HAP-1 (cell line): Measurements from ENCODE around the gene CRHR1.
A peak's percentile ranks its signal among the peaks of the same experiment; 100 is the strongest.

Experiments
- DNase-seq, 2 experiments: peaks; one replicate each; pipeline ENCODE4 v3.0.0-alpha.2; 2016 to 2020; ENCODE audit warnings: low spot score in 2 of 2
- H3K27me3 ChIP-seq: fragments of 250-450 bp; sonication (Bioruptor Pico); 2 replicates; pipeline ENCODE4 v1.5.1; 2020; ENCODE audit warnings: low read depth, mild to moderate bottlenecking, moderate library complexity
- H3K36me3 ChIP-seq: fragments of 250-450 bp; sonication (Bioruptor Pico); replicated peaks from 2 replicates; pipeline ENCODE4 v1.5.1; 2020; ENCODE audit warnings: mild to moderate bottlenecking
- H3K4me1 ChIP-seq: fragments of 250-450 bp; sonication (Bioruptor Pico); 2 replicates; pipeline ENCODE4 v1.5.1; 2020; ENCODE audit warnings: mild to moderate bottlenecking
- H3K4me3 ChIP-seq: fragments of 250-450 bp; sonication (Bioruptor Pico); 2 replicates; pipeline ENCODE4 v1.5.1; 2020; ENCODE audit warnings: mild to moderate bottlenecking, moderate library complexity
- H3K9me3 ChIP-seq: fragments of 250-450 bp; sonication (Bioruptor Pico); 2 replicates; pipeline ENCODE4 v1.5.1; 2020; ENCODE audit warnings: mild to moderate bottlenecking, moderate library complexity
- in situ Hi-C: fragments of 300-500 bp; cut with MboI; formaldehyde crosslinking; loops from 3 replicates; pipeline ENCODE4 v1.14.3; 2020; ENCODE audit warnings: low sequenced_read_pairs, inconsistent platforms, mixed read lengths

Gene CRHR1

DNA sequence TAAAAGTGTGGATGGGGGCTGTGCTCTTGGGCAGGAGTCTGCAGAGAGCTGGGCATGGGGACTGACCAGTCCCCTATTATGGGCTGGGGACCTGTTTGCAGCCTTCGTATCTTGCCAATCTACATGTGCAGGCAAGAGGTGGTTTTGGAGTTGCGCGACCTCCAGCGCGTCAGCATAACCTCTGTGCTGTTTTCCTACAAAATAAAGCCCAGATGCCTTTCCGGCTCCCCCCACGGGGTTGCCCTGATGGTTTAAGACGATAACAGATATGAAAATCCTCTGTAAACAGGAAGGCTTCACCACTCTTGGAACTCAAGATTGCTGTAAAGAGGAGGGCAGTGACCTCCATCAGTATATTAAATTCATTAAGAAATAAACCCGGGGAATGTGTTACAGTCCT is 44.1 kb downstream of the CRHR1 start:
- H3K36me3 ChIP-seq, result no peaks in the 10 kb centered on the region
- DNase-seq, result no peak
- H3K27me3 ChIP-seq, result peaks cover 53% of the 10 kb centered on the region
- no peak overlapping the region for H3K4me3 ChIP-seq
- H3K9me3 ChIP-seq, result no peaks in the 10 kb centered on the region
- in situ Hi-C loops, result no loop called here
- no peaks in the 10 kb centered on the region for H3K4me1 ChIP-seq

DNA sequence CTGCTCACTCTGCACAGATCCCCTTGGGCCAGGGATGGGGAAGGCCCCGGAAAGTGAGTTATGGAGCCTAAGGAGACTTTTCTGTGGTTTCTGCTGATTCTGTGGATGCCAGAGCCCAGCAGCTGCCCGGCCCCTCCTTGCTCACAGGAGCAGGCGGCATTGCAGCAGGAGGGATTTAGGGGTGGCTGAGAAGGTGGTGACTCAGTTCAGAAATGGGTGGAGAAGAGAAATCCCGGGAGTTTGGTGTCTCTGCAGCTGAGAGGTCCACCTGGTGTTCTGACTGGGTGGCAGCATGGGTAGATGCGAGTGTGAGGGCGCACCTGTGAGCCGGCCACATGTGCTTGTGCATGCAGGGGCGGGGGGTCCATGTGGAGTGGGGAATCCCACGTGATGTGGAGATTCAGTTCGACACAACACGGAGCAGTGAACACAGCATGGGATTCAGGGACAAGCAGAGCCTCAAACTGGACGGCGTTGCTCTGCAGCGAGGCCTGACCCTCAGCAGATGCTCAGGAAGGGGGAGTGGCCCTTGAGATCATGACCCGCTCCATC is 44.5 kb downstream of the CRHR1 start:
- in situ Hi-C loops, result no loop called here

DNA sequence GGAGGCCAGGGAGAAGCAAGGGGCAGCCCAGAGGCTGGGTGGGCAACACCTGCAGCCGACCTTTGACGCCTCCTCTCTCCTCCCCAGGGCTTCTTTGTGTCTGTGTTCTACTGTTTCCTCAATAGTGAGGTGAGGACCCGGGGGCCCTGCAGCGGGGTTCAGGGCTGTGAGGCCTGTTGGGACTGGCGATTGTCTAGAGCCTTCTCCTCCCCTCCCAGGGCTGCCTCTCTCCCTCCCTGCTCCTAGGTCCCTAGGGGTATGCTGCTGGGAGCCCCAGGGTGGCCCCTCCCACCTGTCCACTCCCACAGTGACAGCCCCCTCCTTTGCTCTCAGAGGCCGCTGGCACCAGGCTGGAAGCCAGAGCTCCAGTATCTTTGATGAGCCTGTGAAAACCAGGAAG is 49.8 kb downstream of the CRHR1 start:
- H3K9me3 ChIP-seq, result no peaks in the 10 kb centered on the region
- DNase-seq, result peak in 1 of 2 experiments; percentile 30
- H3K4me1 ChIP-seq, result no peaks in the 10 kb centered on the region
- in situ Hi-C loops, result loop anchor here (5.0 kb wide), 1 partner anchor 192 kb away; no protein-coding TSS in a partner anchor
- peaks cover 11% of the 10 kb centered on the region for H3K27me3 ChIP-seq
- H3K36me3 ChIP-seq, result no peaks in the 10 kb centered on the region
- H3K4me3 ChIP-seq, result no peak overlapping the region

More for the DNA sequence above, 44.5 kb downstream of the CRHR1 start:
- H3K36me3 ChIP-seq, result no peaks in the 10 kb centered on the region
- no peaks in the 10 kb centered on the region for H3K4me1 ChIP-seq
- DNase-seq, result no peak
- H3K4me3 ChIP-seq, result no peak overlapping the region
- H3K27me3 ChIP-seq, result peaks cover 48% of the 10 kb centered on the region
- no peaks in the 10 kb centered on the region for H3K9me3 ChIP-seq

DNA sequence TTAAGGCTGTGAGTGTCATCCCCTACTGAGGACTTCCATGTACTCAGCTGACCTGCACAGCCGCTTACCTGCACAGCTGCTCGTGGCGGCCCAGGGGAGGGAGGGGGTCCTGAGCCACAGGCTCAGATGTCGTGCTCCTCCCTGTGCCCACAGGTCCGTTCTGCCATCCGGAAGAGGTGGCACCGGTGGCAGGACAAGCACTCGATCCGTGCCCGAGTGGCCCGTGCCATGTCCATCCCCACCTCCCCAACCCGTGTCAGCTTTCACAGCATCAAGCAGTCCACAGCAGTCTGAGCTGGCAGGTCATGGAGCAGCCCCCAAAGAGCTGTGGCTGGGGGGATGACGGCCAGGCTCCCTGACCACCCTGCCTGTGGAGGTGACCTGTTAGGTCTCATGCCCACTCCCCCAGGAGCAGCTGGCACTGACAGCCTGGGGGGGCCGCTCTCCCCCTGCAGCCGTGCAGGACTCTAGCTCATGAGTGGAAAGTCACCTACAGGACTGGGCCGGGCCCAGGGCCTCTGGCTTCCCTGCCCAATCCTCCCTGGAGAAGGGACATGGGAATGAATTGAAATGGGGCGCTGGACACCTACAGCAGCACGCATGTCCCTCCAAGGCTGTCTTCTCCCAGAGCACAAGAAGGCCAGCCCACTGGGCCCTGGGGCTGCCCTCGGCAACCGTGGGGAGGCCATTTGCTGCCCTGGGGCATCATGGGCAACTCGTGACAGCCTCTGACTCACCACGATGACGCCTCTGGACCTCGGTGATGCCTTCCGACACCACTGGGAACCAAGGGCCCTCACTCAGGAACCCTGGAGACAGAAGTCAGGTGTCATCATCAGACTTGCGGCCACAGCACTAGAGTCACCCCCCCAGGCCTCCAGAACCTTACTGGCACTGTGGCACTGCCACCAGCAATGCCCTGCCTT is 50.6 kb downstream of the CRHR1 start:
- H3K4me1 ChIP-seq, result no peaks in the 10 kb centered on the region
- no peaks in the 10 kb centered on the region for H3K36me3 ChIP-seq
- in situ Hi-C loops, result loop anchor here (5.0 kb wide), 1 partner anchor 192 kb away; no protein-coding TSS in a partner anchor
- DNase-seq, result no peak
- H3K9me3 ChIP-seq, result no peaks in the 10 kb centered on the region
- peaks cover 3% of the 10 kb centered on the region for H3K27me3 ChIP-seq
- no peak overlapping the region for H3K4me3 ChIP-seq

DNA sequence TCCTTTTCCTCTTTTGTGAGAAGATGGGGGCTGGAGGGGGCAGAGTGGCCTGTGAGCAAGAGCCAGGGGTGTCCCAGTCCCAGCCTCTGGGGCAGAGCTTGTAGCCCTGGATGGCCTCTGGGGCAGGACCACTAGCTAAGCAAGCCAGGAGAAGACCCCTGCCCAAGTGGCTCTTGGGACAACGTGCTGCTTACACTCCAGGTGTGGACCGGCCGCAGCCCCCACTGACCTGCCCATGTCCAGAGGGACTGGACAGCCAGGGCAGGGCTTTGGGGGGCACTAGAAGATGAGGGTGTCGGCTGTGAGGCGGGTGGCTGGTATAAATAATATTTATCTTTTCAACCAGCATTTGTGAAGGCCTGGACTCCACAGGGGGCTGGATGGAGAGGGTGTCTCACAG is 51.4 kb downstream of the CRHR1 start:
- no peak for DNase-seq
- no peak overlapping the region for H3K4me3 ChIP-seq
- in situ Hi-C loops, result no loop called here
- no peaks in the 10 kb centered on the region for H3K36me3 ChIP-seq
- no peaks in the 10 kb centered on the region for H3K9me3 ChIP-seq
- no peaks in the 10 kb centered on the region for H3K4me1 ChIP-seq
- peaks cover 3% of the 10 kb centered on the region for H3K27me3 ChIP-seq

DNA sequence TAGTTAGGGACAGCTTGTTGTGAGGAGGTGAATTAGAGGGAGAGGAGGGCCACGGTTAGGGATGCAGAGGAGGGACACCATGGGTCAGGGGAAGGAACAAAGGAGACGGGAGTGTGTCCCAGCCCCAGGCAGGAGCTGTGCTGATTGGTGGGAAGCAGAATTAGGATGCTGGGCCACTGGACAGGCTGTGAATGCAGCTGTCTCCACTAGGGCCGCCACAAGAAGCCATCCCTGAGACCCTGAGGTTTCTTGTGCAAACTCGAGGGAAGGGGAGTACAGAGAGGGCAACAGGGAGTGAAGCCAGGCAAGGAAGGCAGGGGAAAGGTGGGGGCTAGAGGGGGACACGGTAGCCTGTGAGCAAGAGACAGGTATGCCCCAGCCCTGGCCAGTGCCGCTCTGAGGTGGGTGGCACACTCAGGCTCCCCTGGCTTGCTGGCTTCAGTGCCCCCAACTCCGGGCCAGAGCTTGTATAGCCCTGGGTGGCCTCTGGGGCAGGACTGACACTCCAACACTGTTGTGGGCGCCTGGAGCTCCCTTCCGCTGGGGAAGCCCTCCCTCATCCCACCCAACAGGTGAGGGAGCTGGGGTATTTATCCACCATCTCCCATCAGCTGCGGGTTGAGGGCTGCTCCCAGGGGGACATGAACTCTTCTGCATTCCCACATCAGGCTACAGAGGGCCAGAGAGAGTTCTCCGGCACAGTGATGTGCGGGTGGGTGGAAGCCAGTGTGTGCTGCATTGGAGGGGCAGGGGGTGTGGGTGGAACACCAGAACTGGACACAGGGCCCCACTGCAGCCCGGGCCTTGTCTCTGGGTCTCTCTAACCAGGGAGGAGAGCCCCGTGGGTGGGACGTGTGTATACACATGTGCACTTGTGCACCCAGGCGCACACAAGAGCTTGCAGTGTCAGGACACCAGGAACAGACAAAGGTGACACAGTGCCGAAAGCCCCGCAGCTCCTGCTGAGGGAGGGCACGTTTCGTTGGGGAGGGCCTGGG is 52.2 kb downstream of the CRHR1 start:
- H3K27me3 ChIP-seq, result peaks cover 3% of the 10 kb centered on the region; the same call in 1 of the 2 replicates
- in situ Hi-C loops, result no loop called here
- H3K36me3 ChIP-seq, result no peaks in the 10 kb centered on the region
- H3K4me3 ChIP-seq, result no peak overlapping the region
- no peaks in the 10 kb centered on the region for H3K9me3 ChIP-seq
- no peak for DNase-seq
- H3K4me1 ChIP-seq, result no peaks in the 10 kb centered on the region; the same call in 1 of the 2 replicates

DNA sequence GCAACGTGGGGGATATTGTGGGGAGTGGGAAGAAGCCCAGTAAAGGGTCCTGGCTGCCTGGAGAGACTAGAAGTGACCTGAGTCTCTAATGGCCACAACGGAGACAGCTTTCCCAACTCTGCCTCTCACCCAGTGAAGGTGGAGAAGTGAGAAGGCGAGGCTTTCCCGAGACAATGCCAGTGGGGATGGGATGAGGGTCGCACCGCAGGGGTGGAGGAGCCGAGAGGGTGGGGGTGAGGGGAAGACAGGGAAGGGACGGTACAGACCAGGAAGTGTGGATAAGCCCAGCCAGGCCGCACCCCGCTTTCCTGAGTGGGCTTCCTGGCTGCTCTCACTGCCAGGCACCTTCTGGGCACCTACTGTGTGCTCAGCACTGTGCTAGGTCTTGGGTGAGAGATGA is 53.1 kb downstream of the CRHR1 start:
- Histone ChIP-seq H3K36me3 (no peaks in the 10 kb centered on the region), H3K4me1 (no peaks in the 10 kb centered on the region; the same call in 1 of the 2 replicates), H3K4me3 (no peak overlapping the region), H3K27me3 (peaks cover 3% of the 10 kb centered on the region; the same call in 1 of the 2 replicates), H3K9me3 (no peaks in the 10 kb centered on the region)
- in situ Hi-C loops, result no loop called here
- DNase-seq, result no peak

DNA sequence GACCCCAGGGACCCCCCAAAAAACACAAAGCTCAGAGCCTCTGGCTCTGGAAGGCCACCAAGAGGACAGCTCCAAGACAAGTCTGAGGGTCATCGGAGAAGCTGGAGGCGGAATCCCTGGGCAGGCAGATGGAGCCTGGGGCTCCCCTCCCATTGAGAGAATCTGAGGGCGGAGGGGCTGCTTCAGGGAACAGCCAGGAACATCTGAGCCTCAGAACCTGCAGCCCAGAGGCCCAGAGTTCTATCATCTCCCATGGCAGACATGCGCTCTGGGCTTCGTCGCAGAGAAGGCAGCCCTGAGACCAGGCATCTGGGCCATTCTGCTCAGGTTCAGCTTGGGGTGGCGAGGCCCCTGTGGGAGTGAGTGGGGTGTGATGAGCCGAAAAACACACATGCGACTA is 53.5 kb downstream of the CRHR1 start:
- in situ Hi-C loops, result no loop called here
- Histone ChIP-seq H3K27me3 (peaks cover 3% of the 10 kb centered on the region; the same call in 1 of the 2 replicates), H3K4me1 (no peaks in the 10 kb centered on the region; the same call in 1 of the 2 replicates), H3K36me3 (no peaks in the 10 kb centered on the region), H3K4me3 (no peak overlapping the region), H3K9me3 (no peaks in the 10 kb centered on the region)
- no peak for DNase-seq

DNA sequence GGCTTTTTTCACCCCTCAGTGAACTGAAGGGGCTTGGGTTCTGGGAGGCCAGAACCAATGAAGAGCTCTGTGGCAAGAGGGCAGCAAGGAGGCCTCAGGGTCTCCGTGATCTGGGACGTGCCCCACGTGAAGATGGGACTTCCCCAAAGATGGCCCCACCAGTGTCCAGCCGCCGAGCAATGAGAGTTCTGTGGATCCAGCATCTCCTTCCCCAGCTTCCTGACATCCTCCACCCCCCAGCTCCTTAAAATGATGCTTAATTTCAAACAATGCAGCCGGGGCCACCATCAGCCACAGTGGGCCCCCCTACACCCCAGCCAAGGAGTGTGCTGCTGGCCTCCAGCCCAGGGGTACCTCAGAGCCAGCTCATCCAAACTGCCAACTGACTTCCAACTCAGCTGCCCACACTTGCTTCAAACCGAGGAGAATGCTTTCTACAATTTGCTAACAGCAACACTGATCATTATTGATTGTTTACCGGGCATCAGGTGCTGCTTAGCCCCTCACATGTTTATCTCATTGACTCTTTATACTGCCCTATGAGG is 54.7 kb downstream of the CRHR1 start:
- H3K4me1 ChIP-seq, result no peaks in the 10 kb centered on the region; the same call in 1 of the 2 replicates
- H3K9me3 ChIP-seq, result no peaks in the 10 kb centered on the region
- no peak overlapping the region for H3K4me3 ChIP-seq
- peaks cover 3% of the 10 kb centered on the region; the same call in 1 of the 2 replicates for H3K27me3 ChIP-seq
- DNase-seq, result no peak
- in situ Hi-C loops, result no loop called here
- no peaks in the 10 kb centered on the region for H3K36me3 ChIP-seq

DNA sequence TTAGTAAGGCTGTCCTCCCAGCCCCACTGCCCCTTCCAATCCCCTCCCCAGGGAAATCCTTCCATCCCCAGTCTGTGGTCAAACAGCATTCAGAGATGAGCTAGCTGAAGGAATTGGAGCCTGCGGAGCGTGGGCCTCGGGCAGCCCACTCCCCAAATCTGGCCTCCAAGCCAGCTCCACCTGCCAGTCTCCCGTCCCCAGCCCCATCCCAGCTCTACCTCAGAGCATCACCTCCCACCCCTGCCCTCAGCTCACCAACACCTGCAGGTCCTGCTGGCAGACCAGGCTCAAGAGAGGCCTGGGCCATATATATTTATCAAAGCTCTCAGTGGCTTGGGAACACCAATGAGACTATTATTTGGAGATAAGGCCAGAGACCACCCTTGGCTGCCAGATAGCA is 55.3 kb downstream of the CRHR1 start:
- H3K27me3 ChIP-seq, result peaks cover 3% of the 10 kb centered on the region; the same call in 1 of the 2 replicates
- no peaks in the 10 kb centered on the region for H3K9me3 ChIP-seq
- DNase-seq, result no peak
- H3K36me3 ChIP-seq, result no peaks in the 10 kb centered on the region
- H3K4me3 ChIP-seq, result no peak overlapping the region
- in situ Hi-C loops, result no loop called here
- H3K4me1 ChIP-seq, result no peaks in the 10 kb centered on the region; the same call in 1 of the 2 replicates

DNA sequence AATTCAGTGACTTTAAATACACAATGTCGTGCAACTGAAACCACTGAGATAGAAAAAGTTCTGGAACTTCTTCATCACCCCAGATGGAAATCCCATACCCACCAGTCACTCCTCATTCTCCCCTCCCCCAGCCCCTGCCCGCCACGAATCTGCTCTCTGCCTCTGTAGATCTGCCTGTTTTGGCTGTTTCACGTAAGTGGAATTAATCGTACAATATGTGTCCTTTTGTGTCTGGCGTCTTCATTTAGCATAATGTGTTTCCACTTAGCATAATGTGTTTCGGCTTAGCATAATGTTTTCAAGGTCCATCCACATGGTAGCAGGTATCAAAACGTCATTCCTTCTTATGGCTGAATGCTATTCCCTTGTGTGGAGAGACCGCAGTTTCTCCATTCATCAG is 57.1 kb downstream of the CRHR1 start:
- no peak overlapping the region for H3K4me3 ChIP-seq
- in situ Hi-C loops, result no loop called here
- no peaks in the 10 kb centered on the region; the same call in 1 of the 2 replicates for H3K4me1 ChIP-seq
- no peaks in the 10 kb centered on the region for H3K27me3 ChIP-seq
- H3K9me3 ChIP-seq, result no peaks in the 10 kb centered on the region
- no peaks in the 10 kb centered on the region for H3K36me3 ChIP-seq
- DNase-seq, result peak; percentile 36

DNA sequence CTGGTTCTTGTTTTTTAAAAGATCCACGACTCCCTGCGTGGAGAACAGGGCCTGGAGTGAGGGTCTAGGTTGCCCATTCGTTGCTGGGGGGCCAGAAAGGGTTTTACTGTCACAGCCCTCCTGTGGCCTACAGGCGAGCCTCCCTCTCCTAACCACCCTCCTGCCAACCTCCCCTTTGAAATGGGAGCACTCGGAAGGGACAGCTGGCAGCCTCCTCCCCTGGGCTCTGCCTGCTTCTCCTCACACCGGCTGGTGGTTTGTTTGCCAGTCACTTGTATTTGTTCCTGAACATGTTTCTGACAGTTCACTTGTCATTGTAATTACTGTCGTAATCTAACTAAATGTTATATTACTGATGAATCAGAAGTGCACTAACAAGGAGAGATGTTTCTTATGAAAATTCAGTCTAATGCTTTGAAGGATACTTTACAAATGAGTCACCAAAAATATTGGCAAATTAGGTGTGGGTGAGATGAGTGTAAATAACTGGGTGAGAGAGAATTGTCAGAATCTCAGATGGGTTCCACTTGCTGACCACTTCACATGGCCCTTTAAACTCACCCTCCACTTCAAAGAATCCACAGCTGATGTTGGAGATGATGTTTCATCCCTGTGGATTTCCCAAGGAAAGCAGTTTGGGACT is 57.9 kb downstream of the CRHR1 start:
- H3K36me3 ChIP-seq, result no peaks in the 10 kb centered on the region
- DNase-seq, result no peak
- H3K9me3 ChIP-seq, result no peaks in the 10 kb centered on the region
- no peak overlapping the region for H3K4me3 ChIP-seq
- in situ Hi-C loops, result no loop called here
- H3K27me3 ChIP-seq, result no peaks in the 10 kb centered on the region
- H3K4me1 ChIP-seq, result no peaks in the 10 kb centered on the region; the same call in 1 of the 2 replicates

DNA sequence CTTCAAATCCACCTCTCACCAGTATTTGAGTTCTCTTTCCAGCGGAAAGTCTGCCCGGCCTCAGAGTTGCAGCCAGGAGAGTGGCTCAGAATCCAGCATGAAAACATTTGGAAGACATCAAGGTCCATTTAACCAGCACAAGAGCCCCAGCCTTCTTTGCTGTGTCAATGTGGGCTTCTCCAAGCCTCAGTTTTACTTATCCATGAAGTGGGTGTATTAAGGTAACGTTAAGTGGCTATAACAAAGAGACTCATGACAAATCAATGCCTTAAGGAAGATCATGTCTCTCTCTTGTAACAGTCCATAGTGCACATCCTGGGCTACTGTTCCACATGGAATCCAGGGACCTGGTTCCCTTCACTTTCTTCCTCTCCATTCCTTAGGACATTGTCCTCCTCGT is 59.6 kb downstream of the CRHR1 start:
- in situ Hi-C loops, result no loop called here
- H3K4me3 ChIP-seq, result no peak overlapping the region
- H3K36me3 ChIP-seq, result no peaks in the 10 kb centered on the region
- H3K4me1 ChIP-seq, result no peaks in the 10 kb centered on the region; the same call in 1 of the 2 replicates
- no peaks in the 10 kb centered on the region for H3K9me3 ChIP-seq
- DNase-seq, result no peak
- H3K27me3 ChIP-seq, result no peaks in the 10 kb centered on the region
